HG03139 (cell line): Measurements from ENCODE around the gene ATP10B.
"Not testable (repeated sequence)": the region's sequence is repeated elsewhere in the genome, so short reads cannot be mapped to it uniquely, and the experiment has no call there.

Experiments used
- ATAC-seq: cut with Tn5 transposase; IDR thresholded peaks from one replicate; pipeline ENCODE4 v1.9.1; 2021; ENCODE audit not compliant: unreplicated experiment

ATP10B gene

GRCh38 chr5:160833806-160834205 is 18.2 kb downstream of the ATP10B start:
- ATAC-seq, result no peak

- no peak for ATAC-seq
These were observed 20.2 kb downstream of the ATP10B start for GRCh38 chr5:160831801-160832200.

DNA sequence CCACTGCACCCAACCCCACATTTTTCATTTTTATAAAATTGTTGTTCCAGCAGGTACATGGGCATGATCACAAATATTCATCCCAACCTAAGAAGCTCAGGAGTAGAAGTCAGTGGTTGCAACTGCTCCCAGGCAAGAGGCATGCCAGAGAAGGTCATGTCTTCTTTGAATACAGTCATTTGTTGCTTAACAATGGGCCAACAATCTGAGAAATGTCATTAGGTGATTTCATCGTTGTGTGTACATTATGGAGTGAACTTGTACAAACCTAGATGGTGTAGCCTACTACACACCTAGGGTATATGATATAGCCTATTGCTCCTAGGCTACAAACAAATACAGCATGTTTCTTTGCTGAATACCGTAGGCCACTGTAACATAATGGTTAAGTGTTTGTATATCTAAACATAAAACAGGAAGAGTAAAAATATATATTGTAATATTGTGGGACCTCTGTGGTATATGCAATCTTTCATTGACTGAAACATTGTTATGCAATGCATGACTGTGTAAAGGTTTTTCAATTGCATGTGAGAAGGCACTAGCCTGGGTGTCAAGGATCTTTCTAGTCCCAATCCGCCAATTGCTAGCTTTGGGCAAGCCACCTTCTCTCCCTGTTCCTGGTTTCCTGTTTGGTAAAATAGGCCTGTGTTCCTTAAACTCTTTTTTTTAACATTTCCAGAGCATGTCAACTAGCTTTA is 27.6 kb downstream of the ATP10B start:
- no peak for ATAC-seq

DNA sequence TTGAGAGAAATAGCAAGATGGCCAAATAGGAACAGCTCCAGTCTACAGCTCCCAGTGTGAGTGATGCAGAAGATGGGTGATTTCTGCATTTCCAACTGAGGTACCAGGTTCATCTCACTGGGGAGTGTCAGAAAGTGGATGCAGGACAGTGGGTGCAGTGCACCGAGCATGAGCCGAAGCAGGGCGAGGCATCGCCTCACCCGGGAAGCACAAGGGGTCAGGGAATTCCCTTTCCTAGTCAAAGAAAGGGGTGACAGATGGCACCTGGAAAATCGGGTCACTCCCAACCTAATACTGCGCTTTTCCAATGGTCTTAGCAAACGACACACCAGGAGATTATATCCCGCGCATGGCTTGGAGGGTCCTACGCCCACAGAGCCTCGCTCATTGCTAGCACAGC is 39.0 kb downstream of the ATP10B start:
- not testable (repeated sequence) for ATAC-seq

- no peak for ATAC-seq
These were observed 46.6 kb downstream of the ATP10B start for GRCh38 chr5:160805376-160805775.

DNA sequence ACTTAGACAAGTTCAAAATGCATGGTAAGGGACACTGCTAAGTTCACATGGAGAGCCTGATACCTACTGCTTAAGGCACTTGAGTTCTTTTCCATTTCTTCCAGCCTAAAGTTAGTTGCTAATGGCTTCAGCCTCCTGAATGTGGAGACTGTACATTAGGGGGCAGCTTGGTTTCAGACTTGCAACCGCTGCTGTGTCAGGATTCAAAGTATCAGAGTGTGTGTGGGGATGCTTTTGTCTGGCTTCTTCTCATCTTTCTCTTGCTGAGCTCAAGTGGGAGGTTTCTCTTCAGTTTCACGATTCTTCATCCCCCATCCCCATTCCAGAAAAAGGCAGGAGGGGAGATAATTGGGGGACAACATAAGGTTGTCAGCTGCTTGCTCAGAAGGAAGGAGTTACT is 49.4 kb downstream of the ATP10B start:
- no peak for ATAC-seq

GRCh38 chr5:160800375-160801275 is 51.4 kb downstream of the ATP10B start:
- ATAC-seq, result no peak

DNA sequence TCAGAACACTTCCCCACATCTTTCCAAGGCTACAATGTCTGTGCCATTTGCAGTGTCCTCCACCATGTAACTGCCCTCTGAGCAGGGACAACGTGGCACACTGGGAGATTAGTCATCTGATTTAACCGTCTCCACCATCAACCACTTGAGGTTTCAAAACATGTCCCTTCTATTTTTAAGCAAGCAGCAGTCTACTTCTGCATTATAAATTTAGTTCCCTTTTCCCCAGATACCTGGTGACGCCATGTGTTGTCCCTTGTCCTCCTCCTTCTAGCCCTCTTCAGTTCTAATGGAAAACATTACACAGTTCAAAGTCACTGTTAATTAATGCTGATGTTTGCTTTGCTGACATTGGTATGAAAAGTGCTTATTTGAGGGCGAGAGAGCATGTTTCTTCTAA is 52.8 kb downstream of the ATP10B start:
- no peak for ATAC-seq

DNA sequence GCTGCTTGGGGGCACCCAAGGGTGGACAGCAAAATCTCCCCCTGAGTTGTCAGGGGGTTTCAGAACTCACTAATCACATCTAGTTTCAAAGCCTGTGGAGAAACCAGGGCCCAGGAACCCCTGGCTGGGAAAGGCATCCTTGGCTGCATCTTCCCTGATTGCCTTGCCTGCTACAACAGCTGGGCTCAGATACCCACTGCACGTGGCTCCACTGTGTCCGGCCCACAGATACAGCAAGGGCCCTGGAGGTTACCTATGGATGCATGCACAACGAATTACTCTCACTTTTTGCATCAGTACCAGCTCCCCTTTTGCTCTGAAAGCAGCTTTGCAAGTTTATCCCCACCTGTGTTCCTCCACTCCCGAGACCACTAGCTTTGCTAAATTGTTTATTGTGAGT is 55.0 kb downstream of the ATP10B start:
- no peak for ATAC-seq

DNA sequence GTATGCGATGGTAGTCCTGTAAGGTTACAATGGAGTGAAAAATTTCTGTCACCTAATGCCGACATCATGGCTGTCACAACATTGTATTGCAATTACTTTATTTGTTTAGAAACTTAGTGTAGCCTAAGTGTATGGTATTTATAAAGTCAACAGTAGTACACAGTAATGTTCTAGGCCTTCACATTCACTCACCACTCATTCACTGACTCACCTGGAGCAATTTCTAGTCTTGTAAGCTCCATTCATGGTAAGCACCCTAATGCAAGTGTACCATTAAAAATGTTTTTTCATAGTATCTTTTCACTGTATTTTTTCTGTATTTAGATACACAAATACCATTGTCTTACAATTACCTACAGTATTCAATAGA is 58.5 kb downstream of the ATP10B start:
- no peak for ATAC-seq

GRCh38 chr5:160792732-160793529 is 59.1 kb downstream of the ATP10B start:
- ATAC-seq, result no peak

GRCh38 chr5:160792281-160792680 is 59.7 kb downstream of the ATP10B start:
- no peak for ATAC-seq

- no peak for ATAC-seq
These were observed 62.7 kb downstream of the ATP10B start for GRCh38 chr5:160789219-160789859.

GRCh38 chr5:160788102-160788660 is 63.8 kb downstream of the ATP10B start:
- no peak for ATAC-seq

DNA sequence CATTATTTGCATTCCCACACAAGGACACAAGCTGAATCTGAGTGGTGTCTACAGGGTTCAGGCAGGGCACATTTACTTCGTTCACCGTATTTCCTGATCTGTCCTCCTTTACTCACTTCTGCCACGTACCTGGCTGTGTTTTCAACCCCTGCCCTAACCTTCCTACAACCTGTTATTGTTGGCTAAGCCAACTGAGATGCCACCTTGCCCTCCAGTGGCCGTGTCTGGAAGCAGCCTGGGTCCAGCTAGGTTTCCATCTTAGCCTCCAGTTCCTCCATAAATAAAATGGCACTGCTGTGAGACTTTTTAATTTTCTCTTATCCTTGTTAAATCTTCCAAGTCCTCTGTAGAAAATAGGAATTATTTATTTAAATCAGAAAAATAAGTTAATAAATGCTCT is 64.8 kb downstream of the ATP10B start:
- ATAC-seq, result no peak

DNA sequence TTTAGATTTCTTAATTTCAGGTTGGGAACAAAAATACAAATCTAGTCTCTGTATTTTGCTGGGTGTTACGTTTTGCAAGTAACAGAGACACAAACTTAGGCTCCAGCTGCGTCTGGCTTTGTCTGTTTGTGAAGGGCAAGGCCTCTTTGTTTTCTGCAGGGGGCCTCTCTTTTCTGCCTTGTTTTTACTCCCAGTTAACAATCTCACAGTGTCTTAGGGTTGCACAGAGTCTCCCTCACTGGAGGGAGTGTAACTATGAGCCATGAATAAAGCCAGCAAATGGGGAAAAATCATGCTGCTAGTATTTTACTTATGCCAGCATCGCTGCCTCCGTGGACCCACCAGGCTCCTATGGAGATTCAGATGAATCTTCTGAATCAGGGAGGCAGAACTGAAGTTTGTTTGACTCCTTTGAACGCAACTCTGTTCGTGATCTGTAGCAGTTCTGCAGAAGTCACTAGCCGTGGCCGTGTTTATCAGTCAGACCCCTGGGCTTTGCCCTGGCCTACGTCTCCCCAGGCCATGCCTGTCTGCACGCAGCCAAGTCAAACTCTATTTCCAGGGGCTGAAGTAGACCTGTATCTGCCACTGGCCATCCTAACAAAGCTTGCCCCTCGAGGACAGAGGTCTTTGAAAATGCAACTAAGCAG is 77.2 kb downstream of the ATP10B start:
- no peak for ATAC-seq

- ATAC-seq, result no peak
These were observed 78.2 kb downstream of the ATP10B start for GRCh38 chr5:160773646-160774410.

DNA sequence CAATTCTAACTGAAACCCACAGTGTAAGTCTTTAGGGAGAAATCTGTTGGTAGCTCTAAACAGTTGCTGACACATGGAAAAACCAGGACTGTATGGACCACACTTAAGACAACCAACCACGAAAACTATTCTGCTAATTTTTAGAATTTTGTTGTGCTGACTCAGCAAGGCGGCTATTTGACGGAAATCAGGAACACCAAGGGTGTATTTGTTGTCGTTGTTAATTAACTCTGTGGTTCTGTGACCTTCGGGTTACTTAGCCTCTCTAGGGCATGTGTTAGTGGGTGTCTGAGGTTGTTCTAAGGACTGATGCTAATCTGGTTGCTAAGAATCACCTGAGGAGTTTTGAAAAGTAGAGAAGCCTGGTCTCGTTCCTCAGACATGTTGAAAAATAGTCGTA is 79.2 kb downstream of the ATP10B start:
- no peak for ATAC-seq

DNA sequence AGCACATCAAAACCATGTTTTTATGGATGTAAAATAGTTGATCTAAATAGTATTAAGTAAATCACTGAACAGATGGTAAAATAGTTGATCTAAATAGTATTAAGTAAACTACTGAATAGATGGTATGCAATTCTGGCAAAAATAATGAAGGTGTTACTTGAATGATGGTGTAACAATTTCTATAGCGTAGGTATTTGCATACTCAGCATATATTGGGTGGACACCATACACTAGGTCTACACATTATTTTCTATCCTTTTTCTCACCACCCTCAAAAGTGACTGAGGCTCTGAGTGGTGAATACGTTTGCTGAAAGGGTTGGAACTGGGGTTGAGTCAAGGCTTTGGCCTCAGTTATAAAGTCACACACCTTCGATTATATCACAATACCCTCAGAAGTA is 81.3 kb downstream of the ATP10B start:
- no peak for ATAC-seq

DNA sequence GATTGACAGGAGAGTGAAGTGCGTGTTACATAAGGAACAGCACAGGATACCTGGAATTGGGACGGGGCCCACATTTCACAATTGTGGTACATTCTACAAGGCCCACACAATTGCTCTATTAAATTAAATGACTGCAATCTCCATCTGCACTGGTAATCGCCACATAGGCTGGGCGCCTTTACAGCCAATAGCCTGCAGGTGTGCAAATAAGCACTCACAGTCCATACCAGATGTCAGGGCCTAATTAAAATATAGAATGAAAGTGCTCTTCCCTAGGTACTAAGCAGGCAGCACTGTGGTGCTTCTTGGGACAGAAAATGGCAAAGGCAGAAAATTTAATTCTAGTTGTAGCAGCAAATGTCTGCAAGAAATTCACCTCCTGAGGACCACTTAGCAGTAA is 82.7 kb downstream of the ATP10B start:
- no peak for ATAC-seq
